DMS 273 (cell line): ENCODE results near the gene RALGAPB.
A peak's percentile ranks its signal among the peaks of the same experiment; 100 is the strongest.

Experiments
- DNase-seq: peaks from one replicate; lab custom pipeline; 2025; ENCODE audit not compliant: unreplicated experiment; lab: John Stamatoyannopoulos, UW

RALGAPB gene

DNA sequence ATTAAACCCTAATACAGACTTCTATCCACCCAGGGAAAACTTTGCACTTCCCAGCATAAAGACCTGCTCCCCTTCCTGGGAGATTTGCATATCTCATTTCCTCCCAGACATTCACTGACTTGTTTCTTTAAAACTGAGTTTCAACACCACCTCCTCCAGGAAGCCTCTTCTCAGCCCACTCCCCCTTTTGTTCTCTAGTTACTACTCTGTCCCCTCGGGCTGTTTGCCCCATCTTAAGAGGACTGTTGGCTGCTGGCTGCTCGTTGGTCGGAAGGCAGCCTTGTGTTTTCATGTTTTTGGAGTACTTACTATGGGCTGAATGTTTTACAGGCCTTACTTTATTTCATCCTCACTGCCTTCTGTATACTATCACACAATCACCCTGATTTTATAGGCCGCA is 135.5 kb downstream of the RALGAPB start:
- no peak for DNase-seq

- peak; percentile 26 for DNase-seq
Measured at GRCh38 chr20:38609815-38610214, 137.2 kb downstream of the RALGAPB start.

DNA sequence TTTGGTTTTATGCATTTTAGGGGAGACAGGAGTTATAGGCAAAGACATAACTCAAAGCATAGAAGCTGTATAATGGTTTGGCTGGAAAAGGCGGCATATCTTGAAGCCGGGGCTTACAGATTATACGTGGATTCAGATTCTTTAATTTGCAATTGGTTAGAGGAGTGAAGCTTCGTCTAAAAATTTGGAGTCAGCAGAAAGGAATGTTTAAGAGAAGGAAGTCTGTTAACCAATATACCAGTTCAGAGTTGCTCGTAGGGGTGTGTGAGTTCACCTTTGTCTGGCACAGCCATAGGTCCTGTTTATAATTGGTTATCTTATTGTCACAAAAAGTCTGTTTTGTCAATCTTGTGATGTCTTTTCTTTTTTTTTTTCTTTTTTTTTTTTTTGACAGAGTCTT is 137.9 kb downstream of the RALGAPB start:
- no peak for DNase-seq

- no peak for DNase-seq
Measured at GRCh38 chr20:38612751-38613515, 140.3 kb downstream of the RALGAPB start.

- no peak for DNase-seq
Measured at GRCh38 chr20:38615283-38615682, 142.6 kb downstream of the RALGAPB start.

GRCh38 chr20:38616457-38616856 is 143.8 kb downstream of the RALGAPB start:
- DNase-seq, result no peak

GRCh38 chr20:38617011-38617829 is 144.6 kb downstream of the RALGAPB start:
- DNase-seq, result no peak

DNA sequence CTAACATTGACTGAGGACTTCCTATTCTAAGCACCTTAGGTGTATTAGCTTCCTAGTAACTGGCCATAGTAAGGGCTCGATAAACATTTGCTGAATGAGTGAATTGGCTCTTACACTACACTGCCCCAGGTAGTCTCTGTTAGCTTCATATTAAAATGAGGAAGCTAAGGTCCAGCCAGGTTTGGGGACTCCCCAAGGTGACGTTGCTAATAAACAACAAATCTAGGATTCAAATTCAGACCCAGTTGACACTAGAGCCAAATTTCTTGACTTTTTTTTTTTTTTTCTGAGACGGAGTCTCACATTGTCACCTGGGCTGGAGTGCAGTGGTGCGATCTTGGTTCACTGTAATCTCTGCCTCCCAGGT is 145.2 kb downstream of the RALGAPB start:
- no peak for DNase-seq

DNA sequence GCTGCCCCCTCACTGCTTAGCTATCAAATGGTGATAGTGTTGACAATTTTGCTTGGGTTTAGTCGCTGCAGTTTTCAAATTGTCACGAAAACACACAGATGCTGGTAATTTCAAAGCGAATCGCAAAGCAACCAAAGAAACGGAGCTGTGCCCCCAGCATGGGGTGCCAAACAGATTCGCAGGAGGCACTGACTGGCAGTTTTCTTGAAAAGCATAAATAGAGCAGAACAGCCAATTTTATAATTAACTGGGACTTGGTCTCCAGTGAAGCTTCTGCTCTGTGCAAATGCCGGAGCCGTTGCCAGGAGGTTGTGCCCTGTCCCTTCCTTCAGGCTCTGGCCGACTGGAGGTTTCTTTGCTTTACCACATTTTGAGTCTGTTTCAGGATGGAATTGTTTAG is 147.8 kb downstream of the RALGAPB start:
- no peak for DNase-seq

- DNase-seq, result no peak
Measured at GRCh38 chr20:38623061-38623460, 150.4 kb downstream of the RALGAPB start.

DNA sequence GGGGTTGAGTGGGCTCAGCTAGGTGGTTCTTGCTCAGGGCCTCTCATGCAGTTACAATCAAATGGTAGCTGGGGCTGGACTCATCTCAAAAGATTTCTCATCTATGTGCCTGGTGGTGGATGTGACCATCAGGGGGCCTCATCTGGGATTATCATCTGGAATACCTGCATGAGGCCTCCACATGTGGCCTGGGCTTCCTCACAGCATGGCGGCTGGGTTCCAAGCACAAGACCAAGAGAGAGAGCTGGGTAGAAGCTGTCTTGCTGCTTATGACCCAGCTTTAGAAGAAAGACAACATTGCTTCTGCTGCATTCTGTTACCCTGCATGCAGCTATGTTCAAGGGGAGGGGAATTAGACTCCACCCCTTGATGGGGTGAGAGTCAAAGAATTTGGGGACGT is 151.4 kb downstream of the RALGAPB start:
- DNase-seq, result no peak

DNA sequence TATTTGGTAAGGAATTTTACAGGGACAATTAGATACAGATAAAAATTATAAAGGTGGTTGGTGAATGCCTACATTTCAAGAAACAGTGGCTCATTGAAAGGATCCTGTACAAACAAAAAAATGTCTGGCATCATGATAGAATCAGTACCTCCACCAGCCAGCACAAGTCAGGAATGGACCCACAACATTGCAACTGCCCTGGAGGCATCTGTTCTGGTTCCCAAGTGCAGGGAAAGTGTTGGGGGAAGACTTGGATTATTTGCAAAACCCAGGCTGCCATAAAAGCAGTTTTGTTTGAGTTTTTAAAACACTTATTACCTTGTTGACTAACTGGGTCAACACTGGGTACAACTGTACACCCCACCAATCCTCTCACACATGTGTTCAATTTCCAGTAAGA is 153.3 kb downstream of the RALGAPB start:
- DNase-seq, result no peak

GRCh38 chr20:38626921-38627659 is 154.4 kb downstream of the RALGAPB start:
- no peak for DNase-seq
